HEK293 (cell line): Measurements from ENCODE around the gene FAM228B.

Experiments used
- OVOL3 ChIP-seq: fragments of 450-650 bp; formaldehyde crosslinking; IDR thresholded peaks from 2 replicates; pipeline ENCODE4 v1.5.1; 2016; ENCODE audit warnings: missing biosample characterization, missing genetic modification characterization
- ZBTB17 ChIP-seq: fragments of 450-650 bp; formaldehyde crosslinking; IDR thresholded peaks from 2 replicates; pipeline ENCODE4 v1.5.1; 2016; ENCODE audit warnings: missing biosample characterization, missing genetic modification characterization
- ZBTB49 ChIP-seq: fragments of 450-650 bp; formaldehyde crosslinking; IDR thresholded peaks from 2 replicates; pipeline ENCODE4 v1.5.1; 2016; ENCODE audit warnings: missing biosample characterization, missing genetic modification characterization, low read depth
- ZNF169 ChIP-seq: fragments of 450-650 bp; formaldehyde crosslinking; IDR thresholded peaks from 2 replicates; pipeline ENCODE4 v1.5.1; 2016; ENCODE audit warnings: missing biosample characterization, missing genetic modification characterization
- TF ChIP-seq, protein P1 (sequence below): fragments of 450-650 bp; formaldehyde crosslinking; IDR thresholded peaks from 2 replicates; pipeline ENCODE4 v1.5.1; 2016; ENCODE audit warnings: missing biosample characterization, missing genetic modification characterization
- TF ChIP-seq, protein P2 (sequence below): fragments of 450-650 bp; formaldehyde crosslinking; IDR thresholded peaks from 2 replicates; pipeline ENCODE4 v1.5.1; 2016; ENCODE audit warnings: missing biosample characterization, missing genetic modification characterization

DNA sequence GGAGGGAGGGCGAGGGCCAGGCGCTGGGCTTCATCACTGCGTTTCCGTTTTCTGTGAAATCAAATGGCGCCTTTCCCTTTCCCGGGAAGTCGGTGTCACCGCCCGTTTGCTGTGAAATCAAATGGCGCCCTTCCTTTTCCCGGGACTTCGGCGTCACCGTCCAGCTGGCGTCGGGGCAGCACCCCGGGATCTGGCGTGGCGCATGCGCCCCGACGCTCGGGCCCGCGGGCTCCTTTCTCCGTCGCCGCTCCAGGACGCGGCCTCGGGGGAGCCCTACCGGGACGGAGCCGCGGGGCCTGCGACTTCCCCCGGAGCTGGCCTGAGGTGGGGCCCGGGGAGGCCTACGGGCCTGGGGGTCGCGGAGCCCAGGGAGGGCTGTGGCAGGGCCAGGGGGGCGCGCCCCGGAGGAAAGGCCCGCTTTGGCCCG is 51.6 kb downstream of the FAM228B start, which contains the start of gene FAM228A:
- TF ChIP-seq, protein P1, sequence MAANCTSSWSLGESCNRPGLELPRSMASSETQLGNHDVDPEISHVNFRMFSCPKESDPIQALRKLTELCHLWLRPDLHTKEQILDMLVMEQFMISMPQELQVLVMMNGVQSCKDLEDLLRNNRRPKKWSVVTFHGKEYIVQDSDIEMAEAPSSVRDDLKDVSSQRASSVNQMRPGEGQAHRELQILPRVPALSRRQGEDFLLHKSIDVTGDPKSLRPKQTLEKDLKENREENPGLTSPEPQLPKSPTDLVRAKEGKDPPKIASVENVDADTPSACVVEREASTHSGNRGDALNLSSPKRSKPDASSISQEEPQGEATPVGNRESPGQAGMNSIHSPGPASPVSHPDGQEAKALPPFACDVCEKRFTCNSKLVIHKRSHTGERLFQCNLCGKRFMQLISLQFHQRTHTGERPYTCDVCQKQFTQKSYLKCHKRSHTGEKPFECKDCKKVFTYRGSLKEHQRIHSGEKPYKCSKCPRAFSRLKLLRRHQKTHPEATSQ (tag by site-specific recombination), result no peak
- TF ChIP-seq, protein P2, sequence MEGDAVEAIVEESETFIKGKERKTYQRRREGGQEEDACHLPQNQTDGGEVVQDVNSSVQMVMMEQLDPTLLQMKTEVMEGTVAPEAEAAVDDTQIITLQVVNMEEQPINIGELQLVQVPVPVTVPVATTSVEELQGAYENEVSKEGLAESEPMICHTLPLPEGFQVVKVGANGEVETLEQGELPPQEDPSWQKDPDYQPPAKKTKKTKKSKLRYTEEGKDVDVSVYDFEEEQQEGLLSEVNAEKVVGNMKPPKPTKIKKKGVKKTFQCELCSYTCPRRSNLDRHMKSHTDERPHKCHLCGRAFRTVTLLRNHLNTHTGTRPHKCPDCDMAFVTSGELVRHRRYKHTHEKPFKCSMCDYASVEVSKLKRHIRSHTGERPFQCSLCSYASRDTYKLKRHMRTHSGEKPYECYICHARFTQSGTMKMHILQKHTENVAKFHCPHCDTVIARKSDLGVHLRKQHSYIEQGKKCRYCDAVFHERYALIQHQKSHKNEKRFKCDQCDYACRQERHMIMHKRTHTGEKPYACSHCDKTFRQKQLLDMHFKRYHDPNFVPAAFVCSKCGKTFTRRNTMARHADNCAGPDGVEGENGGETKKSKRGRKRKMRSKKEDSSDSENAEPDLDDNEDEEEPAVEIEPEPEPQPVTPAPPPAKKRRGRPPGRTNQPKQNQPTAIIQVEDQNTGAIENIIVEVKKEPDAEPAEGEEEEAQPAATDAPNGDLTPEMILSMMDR (tag by site-specific recombination), result no peak
- no peak for TF ChIP-seq ZBTB17 (tag by site-specific recombination)
- no peak for TF ChIP-seq ZBTB49 (tag by site-specific recombination)
- no peak for TF ChIP-seq ZNF169 (tag by site-specific recombination)
- TF ChIP-seq OVOL3, result no peak
